ENCODE measurements around the gene TTLL6.
"Not testable (repeated sequence)": the region's sequence is repeated elsewhere in the genome, so short reads cannot be mapped to it uniquely, and the experiment has no call there.

Gene TTLL6

GRCh38 chr17:48835971-48836370 is 18.9 kb upstream of the TTLL6 start:
- Histone ChIP-seq H3K36me3 (no peaks in the 10 kb centered on the region), H3K27me3 (no peaks in the 10 kb centered on the region), H3K4me1 (peaks cover 6 to 94% (median 44%) of the 10 kb centered on the region in 4 donors), H3K9me3 (no peaks in the 10 kb centered on the region), H3K27ac (no peak overlapping the region), H3K4me3 (no peak overlapping the region)
- no peak for DNase-seq
- intact Hi-C loops (cut with DNase I; ENCODE audit: low total_unique reads) = no loop called here
- TF ChIP-seq CTCF (IDR thresholded peaks at IDR 0.05) = no peak

GRCh38 chr17:48834973-48835372 is 17.9 kb upstream of the TTLL6 start:
- Histone ChIP-seq H3K9me3 (no peaks in the 10 kb centered on the region), H3K27me3 (no peaks in the 10 kb centered on the region), H3K4me1 (peaks cover 2 to 90% (median 35%) of the 10 kb centered on the region in 4 donors), H3K27ac (no peak overlapping the region), H3K4me3 (no peak overlapping the region), H3K36me3 (no peaks in the 10 kb centered on the region)
- TF ChIP-seq CTCF (IDR thresholded peaks at IDR 0.05) = no peak
- intact Hi-C loops (cut with DNase I; ENCODE audit: low total_unique reads) = no loop called here
- no peak for DNase-seq

- Histone ChIP-seq H3K27me3 (no peaks in the 10 kb centered on the region), H3K4me3 (peak overlapping the region; percentile 66 to 90), H3K9me3 (no peaks in the 10 kb centered on the region), H3K4me1 (peaks cover 0 to 55% (median 25%) of the 10 kb centered on the region in 4 donors), H3K36me3 (no peaks in the 10 kb centered on the region), H3K27ac (peak overlapping the region; percentile 94 to 97)
- TF ChIP-seq CTCF (IDR thresholded peaks at IDR 0.05) = no peak
- intact Hi-C loops (cut with DNase I; ENCODE audit: low total_unique reads) = no loop called here
- DNase-seq = no peak
Observed at GRCh38 chr17:48831549-48831883, 14.5 kb upstream of the TTLL6 start.

GRCh38 chr17:48830840-48831548 is 14.0 kb upstream of the TTLL6 start, which contains the start of gene CALCOCO2:
Gene CALCOCO2, plus strand, starts transcription at chr17:48831035. Its CDS starts 10,673 bp downstream, at chr17:48841708.
- H3K27ac ChIP-seq = peak within 1 kb of the TSS; percentile 94 to 97
- intact Hi-C loops (cut with DNase I; ENCODE audit: low total_unique reads) = no loop called here
- peak in 1 of 2 experiments; percentile 23 for TF ChIP-seq CTCF (IDR thresholded peaks at IDR 0.05)
- H3K27me3 ChIP-seq = no peaks in the 10 kb centered on the region
- H3K36me3 ChIP-seq = no peaks in the 10 kb centered on the region
- peak within 1 kb of the TSS; percentile 66 to 90 for H3K4me3 ChIP-seq
- DNase-seq = peak; percentile 97
- H3K4me1 ChIP-seq = peaks cover 0 to 50% (median 20%) of the 10 kb centered on the region in 4 donors
- H3K9me3 ChIP-seq = no peaks in the 10 kb centered on the region

GRCh38 chr17:48825446-48826381 is 8.7 kb upstream of the TTLL6 start:
- intact Hi-C loops (cut with DNase I; ENCODE audit: low total_unique reads) = no loop called here
- no peak for TF ChIP-seq CTCF (IDR thresholded peaks at IDR 0.05)
- no peak overlapping the region for H3K4me3 ChIP-seq

GRCh38 chr17:48820936-48821335 is 3.9 kb upstream of the TTLL6 start:
- H3K9me3 ChIP-seq; DNase-seq; intact Hi-C loops (cut with DNase I; ENCODE audit: low total_unique reads); H3K27ac ChIP-seq; H3K36me3 ChIP-seq; H3K4me3 ChIP-seq: not testable (repeated sequence)
- Histone ChIP-seq H3K4me1 (peaks cover 0 to 20% (median 16%) of the 10 kb centered on the region in 4 donors), H3K27me3 (peaks cover 0 to 50% of the 10 kb centered on the region in 2 donors)

More at GRCh38 chr17:48825446-48826381, 8.7 kb upstream of the TTLL6 start:
- Histone ChIP-seq H3K27me3 (peaks cover 0 to 30% of the 10 kb centered on the region in 2 donors), H3K36me3 (no peaks in the 10 kb centered on the region), H3K4me1 (peaks cover 0 to 6% (median 2%) of the 10 kb centered on the region in 4 donors), H3K9me3 (no peaks in the 10 kb centered on the region), H3K27ac (no peak overlapping the region)
- DNase-seq = no peak
